Trophoblast cell (in vitro differentiated cells and primary cell): ENCODE results near the gene SLC1A4.

Source experiments
- DNase-seq, 2 donors: peaks; one replicate each; pipeline ENCODE4 v3.0.0-alpha.2; 2016
- H2AFZ ChIP-seq: 2 replicates; pipeline ENCODE4 v1.6.1; 2013; ENCODE audit warnings: low read length, moderate library complexity, mild to moderate bottlenecking; ENCODE audit not compliant: insufficient read depth, poor library complexity
- H2AK5ac ChIP-seq: 2 replicates; pipeline ENCODE4 v1.6.1; 2013; ENCODE audit warnings: mild to moderate bottlenecking, low read length
- H2BK120ac ChIP-seq: 2 replicates; pipeline ENCODE4 v1.6.1; 2013; ENCODE audit warnings: low read length, mild to moderate bottlenecking, moderate library complexity; ENCODE audit not compliant: insufficient read depth, poor library complexity
- H2BK12ac ChIP-seq: 2 replicates; pipeline ENCODE4 v1.6.1; 2013; ENCODE audit warnings: mild to moderate bottlenecking, low read length, moderate library complexity
- H2BK5ac ChIP-seq: 2 replicates; pipeline ENCODE4 v1.6.1; 2013; ENCODE audit warnings: low read length, low read depth, moderate library complexity, mild to moderate bottlenecking; ENCODE audit not compliant: poor library complexity
- H3K14ac ChIP-seq: 2 replicates; pipeline ENCODE4 v1.6.1; 2013; ENCODE audit warnings: mild to moderate bottlenecking, low read length
- H3K18ac ChIP-seq: 2 replicates; pipeline ENCODE4 v1.6.1; 2013; ENCODE audit warnings: mild to moderate bottlenecking, low read length
- H3K23ac ChIP-seq: 2 replicates; pipeline ENCODE4 v1.6.1; 2013; ENCODE audit warnings: low read length
- H3K27ac ChIP-seq: 2 replicates; pipeline ENCODE4 v1.5.1; 2013; ENCODE audit warnings: low read depth, mild to moderate bottlenecking, inconsistent platforms, low read length, moderate library complexity
- H3K27me3 ChIP-seq: 2 replicates; pipeline ENCODE4 v1.6.1; 2013; ENCODE audit warnings: inconsistent platforms, mild to moderate bottlenecking, low read length, moderate library complexity; ENCODE audit not compliant: insufficient read depth
- H3K36me3 ChIP-seq, 2 experiments: 1 replicate in 1 of 2; 2 replicates in 1 of 2; pipeline ENCODE4 v1.6.1; 2013; ENCODE audit warnings: low read length in 2 of 2, mild to moderate bottlenecking in 2 of 2, moderate library complexity in 1 of 2; ENCODE audit not compliant: insufficient read depth in 2 of 2, control insufficient read depth in 1 of 2
- H3K4ac ChIP-seq: 2 replicates; pipeline ENCODE4 v1.6.1; 2013; ENCODE audit warnings: low read depth, mild to moderate bottlenecking, low read length, moderate library complexity
- H3K4me1 ChIP-seq, 2 experiments: 1 replicate in 1 of 2; 2 replicates in 1 of 2; pipeline ENCODE4 v1.6.1; 2013; ENCODE audit warnings: low read length in 2 of 2, mild to moderate bottlenecking in 2 of 2, moderate library complexity in 1 of 2; ENCODE audit not compliant: insufficient read depth in 2 of 2, control insufficient read depth in 1 of 2
- H3K4me2 ChIP-seq: 2 replicates; pipeline ENCODE4 v1.6.1; 2013; ENCODE audit warnings: inconsistent platforms, mild to moderate bottlenecking, low read length, moderate library complexity
- H3K4me3 ChIP-seq: 2 replicates; pipeline ENCODE4 v1.5.1; 2013; ENCODE audit warnings: mild to moderate bottlenecking, low read depth, low read length, inconsistent platforms
- H3K79me1 ChIP-seq: one replicate; pipeline ENCODE4 v1.6.1; 2013; ENCODE audit warnings: low read length
- H3K79me2 ChIP-seq: 2 replicates; pipeline ENCODE4 v1.6.1; 2013; ENCODE audit warnings: low read length, mild to moderate bottlenecking; ENCODE audit not compliant: control insufficient read depth, insufficient read depth, poor library complexity
- H3K9ac ChIP-seq: 2 replicates; pipeline ENCODE4 v1.6.1; 2013; ENCODE audit warnings: mild to moderate bottlenecking, low read length
- H3K9me3 ChIP-seq: 2 replicates; pipeline ENCODE4 v1.6.1; 2013; ENCODE audit warnings: low read depth, mild to moderate bottlenecking, control low read depth, inconsistent platforms, low read length; ENCODE audit not compliant: insufficient read depth
- H4K12ac ChIP-seq: 2 replicates; pipeline ENCODE4 v1.6.1; 2013; ENCODE audit warnings: low read depth, mild to moderate bottlenecking, low read length, moderate library complexity
- H4K8ac ChIP-seq: 2 replicates; pipeline ENCODE4 v1.6.1; 2013; ENCODE audit warnings: low read depth, mild to moderate bottlenecking, low read length, moderate library complexity
- H4K91ac ChIP-seq: one replicate; pipeline ENCODE4 v1.6.1; 2013; ENCODE audit warnings: low read depth, mild to moderate bottlenecking, low read length, moderate library complexity
- WGBS: extraction: QIAGEN DNeasy Blood & Tissue Kit; methylation state at CpG from one replicate; pipeline ENCODE4 v1.1.7; 2013; ENCODE audit warnings: missing lambda C conversion rate; ENCODE audit not compliant: insufficient read length, insufficient coverage; ENCODE audit errors: extremely low coverage; 5-methylcytosine and 5-hydroxymethylcytosine counted together

SLC1A4 gene

DNA sequence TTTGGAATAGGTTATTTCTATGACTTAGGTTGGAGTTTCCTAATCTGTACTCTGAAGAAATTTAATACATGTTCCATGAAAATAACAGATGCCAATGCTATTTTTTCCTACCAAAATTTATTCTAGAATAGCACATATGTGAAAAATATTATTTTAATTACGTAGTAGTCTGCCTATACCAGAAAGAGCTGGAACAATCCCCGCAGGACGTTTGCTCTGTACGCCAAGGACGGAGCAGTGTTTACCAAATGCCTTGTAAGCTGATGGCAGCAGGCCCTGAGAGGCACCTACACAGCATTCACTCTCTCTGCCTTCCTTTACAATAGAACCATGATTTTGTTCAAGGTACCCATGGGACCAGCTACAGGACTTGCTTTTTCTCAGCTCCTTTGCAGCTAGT is 16.8 kb upstream of the SLC1A4 start:
- Histone ChIP-seq H3K4me1 (no peaks in the 10 kb centered on the region), H3K4ac (no peak overlapping the region), H3K14ac (no peak overlapping the region), H2BK5ac (no peak overlapping the region), H3K4me2 (no peak overlapping the region), H3K27ac (no peak overlapping the region), H4K8ac (no peak overlapping the region), H3K27me3 (no peaks in the 10 kb centered on the region), H3K18ac (no peak overlapping the region), H3K9ac (no peak overlapping the region), H3K79me2 (no peaks in the 10 kb centered on the region), H2AK5ac (no peak overlapping the region), H3K9me3 (no peaks in the 10 kb centered on the region), H4K91ac (no peak overlapping the region), H2BK12ac (no peak overlapping the region), H3K23ac (no peak overlapping the region), H3K4me3 (no peak overlapping the region), H4K12ac (no peak overlapping the region), H3K36me3 (no peaks in the 10 kb centered on the region), H3K79me1 (no peaks in the 10 kb centered on the region), H2AFZ (no peak overlapping the region), H2BK120ac (no peak overlapping the region)
- no peak for DNase-seq
- WGBS, result no CpG with 5 or more reads among the region's 5 CpGs

DNA sequence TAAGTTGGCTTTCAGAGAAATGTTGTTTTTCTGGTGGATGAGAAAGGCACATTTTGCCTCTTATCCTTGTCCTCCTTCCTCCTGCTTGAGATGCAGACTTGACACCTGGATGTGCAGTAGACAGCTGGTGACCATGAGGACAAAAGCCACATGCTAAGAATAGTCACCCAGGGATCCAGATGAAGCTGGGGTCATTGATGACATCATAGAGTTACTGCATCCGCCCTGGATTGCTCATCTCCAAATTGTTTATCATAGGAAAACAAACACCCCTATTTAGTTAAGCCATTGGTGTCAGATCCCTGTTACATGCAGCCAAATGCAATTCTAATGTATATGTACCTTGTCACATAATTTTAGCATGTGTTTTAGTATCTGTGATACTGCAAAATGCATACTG is 16.3 kb upstream of the SLC1A4 start:
- H3K9me3 ChIP-seq, result no peaks in the 10 kb centered on the region
- no peak overlapping the region for H3K9ac ChIP-seq
- no peaks in the 10 kb centered on the region for H3K36me3 ChIP-seq
- H3K79me1 ChIP-seq, result no peaks in the 10 kb centered on the region
- no peak for DNase-seq
- no peak overlapping the region for H4K91ac ChIP-seq
- no peak overlapping the region for H3K4ac ChIP-seq
- H3K23ac ChIP-seq, result no peak overlapping the region
- H2BK5ac ChIP-seq, result no peak overlapping the region
- no peak overlapping the region for H2AFZ ChIP-seq
- no peaks in the 10 kb centered on the region for H3K4me1 ChIP-seq
- no peak overlapping the region for H3K27ac ChIP-seq
- H2BK120ac ChIP-seq, result no peak overlapping the region
- no peak overlapping the region for H2AK5ac ChIP-seq
- no peaks in the 10 kb centered on the region for H3K79me2 ChIP-seq
- H2BK12ac ChIP-seq, result no peak overlapping the region
- no CpG with 5 or more reads among the region's 1 CpG for WGBS
- H3K4me3 ChIP-seq, result no peak overlapping the region
- no peaks in the 10 kb centered on the region for H3K27me3 ChIP-seq
- H3K14ac ChIP-seq, result no peak overlapping the region
- H4K8ac ChIP-seq, result no peak overlapping the region
- no peak overlapping the region for H3K4me2 ChIP-seq
- H4K12ac ChIP-seq, result no peak overlapping the region
- no peak overlapping the region for H3K18ac ChIP-seq

DNA sequence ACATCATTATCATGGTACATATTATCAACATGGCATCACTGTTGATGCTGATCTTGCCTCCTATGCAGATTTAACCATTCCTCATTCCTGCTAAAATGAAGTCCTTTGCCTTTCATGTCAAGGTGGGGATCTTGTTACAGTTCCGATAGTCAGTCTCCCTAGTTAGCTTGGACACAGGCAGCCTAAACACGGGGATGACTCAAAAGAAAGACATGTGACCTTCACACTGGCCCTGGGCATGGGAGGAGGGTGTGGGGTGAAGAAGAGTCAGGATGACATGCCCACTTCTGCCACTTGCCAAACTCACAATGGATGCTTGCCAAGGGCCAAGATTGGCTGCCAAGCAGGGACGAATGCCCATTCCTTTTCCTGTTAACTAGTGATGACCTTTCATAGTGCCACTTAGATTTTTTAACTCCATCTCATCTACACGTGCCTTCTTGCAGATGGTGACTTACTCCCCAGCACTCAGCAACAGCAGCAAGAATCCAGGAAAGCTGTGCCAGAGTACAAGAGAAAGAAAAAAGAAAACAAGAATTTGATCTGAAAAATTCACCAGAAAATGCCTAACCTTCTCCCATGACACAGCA is 13.9 kb upstream of the SLC1A4 start:
- no CpG with 5 or more reads among the region's 4 CpGs for WGBS
- H4K91ac ChIP-seq, result no peak overlapping the region

DNA sequence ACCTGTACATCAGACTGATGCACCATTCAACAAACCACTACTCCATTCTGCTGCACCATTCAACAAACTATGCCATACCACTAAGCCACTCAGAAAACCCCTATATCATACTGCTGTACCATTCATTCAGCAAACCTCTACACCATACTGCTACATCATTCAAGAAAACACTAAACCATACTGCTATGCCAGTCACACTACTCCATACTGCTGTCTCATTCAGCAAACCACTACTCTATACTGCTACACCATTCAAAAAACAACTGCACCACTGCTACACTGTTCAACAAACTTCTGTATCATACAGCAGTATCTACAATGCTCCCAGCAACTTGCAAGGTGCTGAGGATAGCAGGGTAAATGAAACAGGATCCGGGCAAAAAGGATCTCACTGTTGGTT is 12.9 kb upstream of the SLC1A4 start:
- Histone ChIP-seq H4K91ac (no peak overlapping the region), H3K14ac (no peak overlapping the region), H3K4me2 (no peak overlapping the region), H2BK12ac (no peak overlapping the region), H3K4me1 (no peaks in the 10 kb centered on the region), H3K18ac (no peak overlapping the region), H3K4me3 (no peak overlapping the region), H2BK120ac (no peak overlapping the region), H3K36me3 (no peaks in the 10 kb centered on the region), H3K27me3 (no peaks in the 10 kb centered on the region), H3K23ac (no peak overlapping the region), H4K12ac (no peak overlapping the region), H2BK5ac (no peak overlapping the region), H3K27ac (no peak overlapping the region), H3K79me2 (no peaks in the 10 kb centered on the region), H3K79me1 (no peaks in the 10 kb centered on the region), H3K4ac (no peak overlapping the region), H3K9ac (no peak overlapping the region), H4K8ac (no peak overlapping the region), H2AK5ac (no peak overlapping the region), H3K9me3 (no peaks in the 10 kb centered on the region), H2AFZ (no peak overlapping the region)
- DNase-seq, result no peak
- no CpG with 5 or more reads among the region's 1 CpG for WGBS

More for the DNA sequence above, 13.9 kb upstream of the SLC1A4 start:
- Histone ChIP-seq H3K9ac (no peak overlapping the region), H3K79me2 (no peaks in the 10 kb centered on the region), H2AK5ac (no peak overlapping the region), H3K79me1 (no peaks in the 10 kb centered on the region), H3K9me3 (no peaks in the 10 kb centered on the region), H3K4ac (no peak overlapping the region), H3K4me1 (no peaks in the 10 kb centered on the region), H3K27me3 (no peaks in the 10 kb centered on the region), H3K27ac (no peak overlapping the region), H3K4me2 (no peak overlapping the region), H3K18ac (no peak overlapping the region), H3K23ac (no peak overlapping the region), H3K14ac (no peak overlapping the region), H2BK12ac (no peak overlapping the region), H3K4me3 (no peak overlapping the region), H2BK120ac (no peak overlapping the region), H2BK5ac (no peak overlapping the region), H4K8ac (no peak overlapping the region), H2AFZ (no peak overlapping the region), H3K36me3 (no peaks in the 10 kb centered on the region), H4K12ac (no peak overlapping the region)
- peak in 1 of 2 donors; percentile 31 for DNase-seq
